Measurements from ENCODE around the gene CST1. TPM values are rescaled to one million over a fixed set of nuclear protein-coding genes. Genes with fewer than 3 reads are reported as not detected.
A peak's percentile ranks its signal among the peaks of the same experiment; 100 is the strongest.
"Not testable (repeated sequence)": the region's sequence is repeated elsewhere in the genome, so short reads cannot be mapped to it uniquely, and the experiment has no call there.

The CST1 gene
- total RNA-seq = 10 to 100 TPM in 1 of 4 donors, not detected in 3; 11.2 TPM

- H3K36me3 ChIP-seq; H3K27ac ChIP-seq; H3K9me3 ChIP-seq; H3K4me1 ChIP-seq; H3K4me3 ChIP-seq; DNase-seq (ENCODE audit: low spot score in 2 of 2); H3K27me3 ChIP-seq: not testable (repeated sequence)
- WGBS = 53% methylated on average over 3 of the region's 3 CpGs
Observed at GRCh38 chr20:23750786-23751185, at the start of gene CST1. Gene CST1, minus strand, starts transcription at chr20:23750935. Its CDS starts 69 bp downstream, at chr20:23750866.

GRCh38 chr20:23799216-23799847 is 48.6 kb upstream of the CST1 start:
- H3K9me3 ChIP-seq; H3K4me1 ChIP-seq; H3K4me3 ChIP-seq; H3K27me3 ChIP-seq; H3K36me3 ChIP-seq; H3K27ac ChIP-seq; DNase-seq (ENCODE audit: low spot score in 2 of 2): not testable (repeated sequence)
- 68% methylated on average over 3 of the region's 4 CpGs for WGBS
- TF ChIP-seq CTCF (IDR thresholded peaks at IDR 0.05) = peak in 1 of 2 donors; percentile 55

- H3K9me3 ChIP-seq = no peaks in the 10 kb centered on the region
- no peaks in the 10 kb centered on the region for H3K4me1 ChIP-seq
- H3K27ac ChIP-seq = no peak overlapping the region
- WGBS = 77% methylated on average over 3 of the region's 3 CpGs
- H3K36me3 ChIP-seq = no peaks in the 10 kb centered on the region
- H3K27me3 ChIP-seq = no peaks in the 10 kb centered on the region
- TF ChIP-seq CTCF (IDR thresholded peaks at IDR 0.05) = no peak
- TF ChIP-seq POLR2A (IDR thresholded peaks at IDR 0.05) = no peak
- TF ChIP-seq EP300 (IDR thresholded peaks at IDR 0.05) = no peak
- no peak for TF ChIP-seq POLR2AphosphoS5 (IDR thresholded peaks at IDR 0.05)
- DNase-seq (ENCODE audit: low spot score in 2 of 2) = no peak
- H3K4me3 ChIP-seq = no peak overlapping the region
Observed at GRCh38 chr20:23795526-23795925, 44.8 kb upstream of the CST1 start.

- no peak for TF ChIP-seq CTCF (IDR thresholded peaks at IDR 0.05)
- WGBS = 37% methylated on average over 7 of the region's 7 CpGs
- no peak for DNase-seq (ENCODE audit: low spot score in 2 of 2)
- H3K27ac ChIP-seq = no peak overlapping the region
- no peaks in the 10 kb centered on the region for H3K36me3 ChIP-seq
- no peaks in the 10 kb centered on the region for H3K4me1 ChIP-seq
- no peaks in the 10 kb centered on the region for H3K27me3 ChIP-seq
- H3K9me3 ChIP-seq = no peaks in the 10 kb centered on the region
- H3K4me3 ChIP-seq = no peak overlapping the region
Observed at GRCh38 chr20:23794841-23795240, 44.1 kb upstream of the CST1 start.

- H3K4me1 ChIP-seq = no peaks in the 10 kb centered on the region
- H3K9me3 ChIP-seq = no peaks in the 10 kb centered on the region
- no peak for TF ChIP-seq POLR2A (IDR thresholded peaks at IDR 0.05)
- TF ChIP-seq EP300 (IDR thresholded peaks at IDR 0.05) = no peak
- no peak for TF ChIP-seq CTCF (IDR thresholded peaks at IDR 0.05)
- no peak for TF ChIP-seq POLR2AphosphoS5 (IDR thresholded peaks at IDR 0.05)
- H3K4me3 ChIP-seq = no peak overlapping the region
- H3K36me3 ChIP-seq = no peaks in the 10 kb centered on the region
- no peak for DNase-seq (ENCODE audit: low spot score in 2 of 2)
- no peak overlapping the region for H3K27ac ChIP-seq
- no peaks in the 10 kb centered on the region for H3K27me3 ChIP-seq
- WGBS = 65% methylated on average over 6 of the region's 7 CpGs
Observed at GRCh38 chr20:23794065-23794464, 43.3 kb upstream of the CST1 start.

GRCh38 chr20:23783447-23783846 is 32.7 kb upstream of the CST1 start:
- no peak for DNase-seq (ENCODE audit: low spot score in 2 of 2)
- Histone ChIP-seq H3K27me3 (peaks cover 5% of the 10 kb centered on the region), H3K36me3 (no peaks in the 10 kb centered on the region), H3K27ac (no peak overlapping the region), H3K9me3 (no peaks in the 10 kb centered on the region), H3K4me1 (no peaks in the 10 kb centered on the region), H3K4me3 (no peak overlapping the region)
- TF ChIP-seq CTCF (IDR thresholded peaks at IDR 0.05) (no peak), EP300 (IDR thresholded peaks at IDR 0.05) (no peak), POLR2A (IDR thresholded peaks at IDR 0.05) (no peak), POLR2AphosphoS5 (IDR thresholded peaks at IDR 0.05) (no peak)
- WGBS = 98% methylated on average over 1 of the region's 1 CpG
